Measurements from ENCODE around the gene LCK.
"Not testable (repeated sequence)": the region's sequence is repeated elsewhere in the genome, so short reads cannot be mapped to it uniquely, and the experiment has no call there.

The LCK gene

DNA sequence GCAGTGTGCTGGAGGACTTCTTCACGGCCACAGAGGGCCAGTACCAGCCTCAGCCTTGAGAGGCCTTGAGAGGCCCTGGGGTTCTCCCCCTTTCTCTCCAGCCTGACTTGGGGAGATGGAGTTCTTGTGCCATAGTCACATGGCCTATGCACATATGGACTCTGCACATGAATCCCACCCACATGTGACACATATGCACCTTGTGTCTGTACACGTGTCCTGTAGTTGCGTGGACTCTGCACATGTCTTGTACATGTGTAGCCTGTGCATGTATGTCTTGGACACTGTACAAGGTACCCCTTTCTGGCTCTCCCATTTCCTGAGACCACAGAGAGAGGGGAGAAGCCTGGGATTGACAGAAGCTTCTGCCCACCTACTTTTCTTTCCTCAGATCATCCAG, 34.6 kb downstream of the LCK start:
- Histone ChIP-seq H3K9ac (ENCODE audit: low read depth, low read length) (no peak overlapping the region), H3K4me1 (ENCODE audit: control insufficient read depth, insufficient read depth, low read length) (no peaks in the 10 kb centered on the region), H3K9me3 (replicated peaks; ENCODE audit: low read length) (no peaks in the 10 kb centered on the region), H3K4me3 (ENCODE audit: low read length) (no peak overlapping the region), H3K4me2 (ENCODE audit: low read length) (no peak overlapping the region), H3K36me3 (ENCODE audit: insufficient read depth, low read length) (no peaks in the 10 kb centered on the region), H3K27me3 (ENCODE audit: control insufficient read depth, insufficient read depth, low read length) (no peaks in the 10 kb centered on the region)

DNA sequence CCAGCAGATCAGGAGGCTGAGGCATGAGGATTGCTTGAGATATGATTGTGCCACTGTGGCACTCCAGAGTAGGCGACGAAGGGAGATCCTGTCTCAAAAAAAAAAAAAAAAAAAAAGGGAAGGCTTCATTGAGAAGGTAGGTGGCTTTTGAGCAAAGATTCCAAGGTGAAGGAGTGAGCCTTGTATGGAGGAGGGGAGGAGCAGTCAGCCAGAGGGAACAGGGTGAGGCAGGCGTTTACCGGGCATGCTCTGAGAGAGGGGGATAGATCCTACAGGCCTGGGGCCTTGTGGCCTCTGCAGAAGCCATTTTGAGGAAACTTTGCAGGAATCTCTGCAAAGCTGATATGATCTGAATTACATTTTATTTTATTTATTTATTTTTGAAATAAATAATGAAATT, 35.7 kb downstream of the LCK start:
- Histone ChIP-seq H3K4me3 (ENCODE audit: low read length) (no peak overlapping the region), H3K36me3 (ENCODE audit: insufficient read depth, low read length) (no peaks in the 10 kb centered on the region)

DNA sequence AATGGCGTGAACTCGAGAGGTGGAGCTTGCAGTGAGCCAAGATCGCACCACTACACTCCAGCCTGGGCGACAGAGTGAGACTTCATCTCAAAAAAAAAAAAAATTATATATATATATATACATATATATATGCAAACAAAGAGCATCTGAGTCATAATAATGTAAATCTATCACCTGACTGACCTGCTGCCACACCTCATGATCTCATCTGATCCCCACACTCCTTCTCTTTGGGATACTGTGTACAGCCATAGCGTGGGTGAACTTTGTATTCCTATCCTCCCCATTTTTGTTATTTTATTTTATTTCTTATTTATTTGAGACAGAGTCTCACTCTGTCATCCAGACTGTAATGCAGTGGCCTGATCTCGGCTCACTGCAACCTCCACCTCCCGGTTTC, 38.2 kb downstream of the LCK start:
- H3K36me3 ChIP-seq (ENCODE audit: insufficient read depth, low read length) = no peaks in the 10 kb centered on the region
- no peaks in the 10 kb centered on the region for H3K27me3 ChIP-seq (ENCODE audit: control insufficient read depth, insufficient read depth, low read length)
- H3K9me3 ChIP-seq (replicated peaks; ENCODE audit: low read length) = no peaks in the 10 kb centered on the region
- H3K4me3 ChIP-seq (ENCODE audit: low read length) = no peak overlapping the region
- no peak overlapping the region for H3K9ac ChIP-seq (ENCODE audit: low read depth, low read length)
- H3K4me1 ChIP-seq (ENCODE audit: control insufficient read depth, insufficient read depth, low read length) = peaks cover 8% of the 10 kb centered on the region
- no peak overlapping the region for H3K4me2 ChIP-seq (ENCODE audit: low read length)

More for the DNA sequence above, 35.7 kb downstream of the LCK start:
- H3K4me2 ChIP-seq (ENCODE audit: low read length) = no peak overlapping the region
- peaks cover 5% of the 10 kb centered on the region for H3K4me1 ChIP-seq (ENCODE audit: control insufficient read depth, insufficient read depth, low read length)
- H3K27me3 ChIP-seq (ENCODE audit: control insufficient read depth, insufficient read depth, low read length) = no peaks in the 10 kb centered on the region
- H3K9me3 ChIP-seq (replicated peaks; ENCODE audit: low read length) = no peaks in the 10 kb centered on the region
- no peak overlapping the region for H3K9ac ChIP-seq (ENCODE audit: low read depth, low read length)

DNA sequence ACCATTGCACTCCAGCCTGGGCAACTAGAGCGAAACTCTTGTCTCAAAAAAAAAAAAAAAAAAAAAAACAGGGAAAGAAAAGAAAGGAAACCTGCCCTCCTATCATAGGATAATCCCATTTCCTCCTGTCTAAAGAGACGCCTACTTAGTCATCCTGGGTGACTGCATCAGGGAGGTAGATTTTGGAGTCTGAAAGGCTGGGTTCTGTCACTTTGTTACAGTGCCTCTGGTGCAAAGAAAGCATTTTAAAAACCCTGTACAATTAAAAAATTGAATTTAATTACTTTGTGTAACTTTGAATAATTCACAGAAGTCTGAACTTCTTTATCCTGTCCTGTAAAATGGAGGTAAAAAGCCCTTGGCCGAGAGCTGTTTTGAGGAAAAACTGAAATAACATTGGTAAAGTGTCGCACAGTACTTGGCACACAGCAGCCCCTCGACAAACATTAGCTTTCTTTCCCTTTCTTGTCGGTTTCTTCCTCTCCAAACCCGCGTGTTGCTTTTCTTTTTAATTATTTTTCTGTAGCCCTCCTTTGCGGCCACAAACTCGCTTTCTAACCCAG, 40.2 kb downstream of the LCK start:
- H3K36me3 ChIP-seq (ENCODE audit: insufficient read depth, low read length) = no peaks in the 10 kb centered on the region
- no peaks in the 10 kb centered on the region for H3K27me3 ChIP-seq (ENCODE audit: control insufficient read depth, insufficient read depth, low read length)
- peak overlapping the region; percentile 83 for H3K9ac ChIP-seq (ENCODE audit: low read depth, low read length)
- H3K9me3 ChIP-seq (replicated peaks; ENCODE audit: low read length) = no peaks in the 10 kb centered on the region
- H3K4me1 ChIP-seq (ENCODE audit: control insufficient read depth, insufficient read depth, low read length) = peaks cover 8% of the 10 kb centered on the region
- peak overlapping the region; percentile 91 for H3K4me3 ChIP-seq (ENCODE audit: low read length)
- H3K4me2 ChIP-seq (ENCODE audit: low read length) = peak overlapping the region; percentile 92

DNA sequence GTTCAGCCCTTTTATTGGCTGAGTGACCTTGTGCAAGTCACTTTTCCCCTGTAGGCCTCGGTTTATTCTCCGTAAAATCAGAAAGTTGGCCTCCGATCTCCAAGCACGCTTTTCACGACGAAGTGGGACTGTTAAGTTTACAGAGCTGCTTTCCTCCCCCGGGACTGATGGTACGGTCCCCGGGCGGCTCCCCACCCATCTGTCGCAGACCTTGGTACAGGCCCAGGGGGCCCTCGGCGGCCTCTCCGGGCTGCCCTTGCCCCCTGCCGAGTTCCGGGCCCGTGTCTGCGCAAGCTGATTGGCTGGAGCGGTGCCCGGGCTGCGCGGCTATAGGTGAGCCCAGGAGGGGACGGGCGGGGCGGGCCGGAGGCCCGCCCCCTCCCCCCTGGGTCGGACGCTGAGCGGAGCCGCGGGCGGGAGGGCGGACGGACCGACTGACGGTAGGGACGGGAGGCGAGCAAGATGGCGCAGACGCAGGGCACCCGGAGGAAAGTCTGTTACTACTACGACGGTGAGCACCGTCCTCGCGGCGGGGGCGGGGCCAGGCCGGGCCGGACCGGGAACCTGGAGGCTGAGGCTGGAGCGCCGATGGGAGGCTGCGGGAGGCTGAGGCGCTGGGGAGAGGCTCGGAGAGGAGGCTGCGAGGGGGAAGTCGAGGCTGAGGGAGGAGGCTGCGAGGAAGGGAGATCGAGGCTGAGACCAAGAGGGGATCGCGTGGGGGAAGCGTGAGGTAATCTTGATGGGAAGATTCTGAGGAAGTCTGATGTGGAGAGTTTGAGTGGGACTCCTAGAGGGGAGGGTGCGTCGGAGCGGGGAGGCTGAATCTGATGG, 40.9 kb downstream of the LCK start, which contains the start of gene HDAC1:
TSS of gene HDAC1 (plus strand) at position 376 of the 831 bp plus-strand sequence. CDS start at position 463, 87 bp downstream.
- Histone ChIP-seq H3K4me1 (ENCODE audit: control insufficient read depth, insufficient read depth, low read length) (peaks cover 8% of the 10 kb centered on the region), H3K4me3 (ENCODE audit: low read length) (peak within 1 kb of the TSS; percentile 91), H3K9ac (ENCODE audit: low read depth, low read length) (peak within 1 kb of the TSS; percentile 83), H3K36me3 (ENCODE audit: insufficient read depth, low read length) (no peaks in the 10 kb centered on the region), H3K9me3 (replicated peaks; ENCODE audit: low read length) (no peaks in the 10 kb centered on the region), H3K4me2 (ENCODE audit: low read length) (peak within 1 kb of the TSS; percentile 92), H3K27me3 (ENCODE audit: control insufficient read depth, insufficient read depth, low read length) (no peaks in the 10 kb centered on the region)

DNA sequence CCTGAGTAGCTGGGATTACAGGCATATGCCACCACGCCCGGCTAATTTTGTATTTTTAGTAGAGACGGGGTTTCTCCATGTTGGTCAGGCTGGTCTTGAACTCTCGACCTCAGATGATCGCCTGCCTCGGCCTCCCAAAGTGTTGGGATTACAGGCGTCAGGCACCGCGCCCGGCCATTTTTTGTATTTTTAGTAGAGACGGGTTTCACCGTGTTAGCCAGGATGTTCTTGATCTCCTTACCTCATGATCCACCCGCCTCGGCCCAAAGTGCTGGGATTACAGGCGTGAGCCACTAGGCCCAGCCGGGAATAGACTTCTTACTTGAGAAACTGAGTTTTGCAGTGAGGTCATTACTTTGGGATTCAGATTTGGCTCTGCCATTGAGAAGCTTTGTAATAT, 47.1 kb downstream of the LCK start:
- H3K4me1 ChIP-seq (ENCODE audit: control insufficient read depth, insufficient read depth, low read length); H3K9ac ChIP-seq (ENCODE audit: low read depth, low read length); H3K4me2 ChIP-seq (ENCODE audit: low read length); H3K4me3 ChIP-seq (ENCODE audit: low read length); H3K36me3 ChIP-seq (ENCODE audit: insufficient read depth, low read length); H3K9me3 ChIP-seq (replicated peaks; ENCODE audit: low read length); H3K27me3 ChIP-seq (ENCODE audit: control insufficient read depth, insufficient read depth, low read length): not testable (repeated sequence)

DNA sequence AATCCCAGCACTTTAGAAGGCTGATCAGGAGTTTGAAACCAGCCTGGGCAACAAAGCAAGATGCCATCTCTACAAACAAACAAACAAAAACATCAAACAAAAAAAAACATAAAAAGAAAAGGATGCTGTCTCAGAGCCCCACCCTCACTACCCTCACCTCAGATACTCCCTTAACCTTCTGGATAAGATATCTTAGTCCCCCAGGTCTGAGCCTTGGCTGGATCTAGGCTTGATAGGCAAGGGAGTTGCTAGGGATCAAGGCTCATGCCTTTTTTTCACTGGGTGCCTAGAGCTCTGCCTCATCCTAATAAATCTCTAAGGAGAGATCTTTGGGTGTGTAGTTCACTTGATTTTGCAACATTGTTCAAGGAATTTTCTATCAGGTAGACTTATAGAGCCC, 48.3 kb downstream of the LCK start:
- H3K4me1 ChIP-seq (ENCODE audit: control insufficient read depth, insufficient read depth, low read length) = no peaks in the 10 kb centered on the region
- H3K27me3 ChIP-seq (ENCODE audit: control insufficient read depth, insufficient read depth, low read length) = no peaks in the 10 kb centered on the region
- no peaks in the 10 kb centered on the region for H3K9me3 ChIP-seq (replicated peaks; ENCODE audit: low read length)
- no peak overlapping the region for H3K4me2 ChIP-seq (ENCODE audit: low read length)
- no peak overlapping the region for H3K9ac ChIP-seq (ENCODE audit: low read depth, low read length)
- no peak overlapping the region for H3K4me3 ChIP-seq (ENCODE audit: low read length)
- peaks cover 14% of the 10 kb centered on the region for H3K36me3 ChIP-seq (ENCODE audit: insufficient read depth, low read length)

DNA sequence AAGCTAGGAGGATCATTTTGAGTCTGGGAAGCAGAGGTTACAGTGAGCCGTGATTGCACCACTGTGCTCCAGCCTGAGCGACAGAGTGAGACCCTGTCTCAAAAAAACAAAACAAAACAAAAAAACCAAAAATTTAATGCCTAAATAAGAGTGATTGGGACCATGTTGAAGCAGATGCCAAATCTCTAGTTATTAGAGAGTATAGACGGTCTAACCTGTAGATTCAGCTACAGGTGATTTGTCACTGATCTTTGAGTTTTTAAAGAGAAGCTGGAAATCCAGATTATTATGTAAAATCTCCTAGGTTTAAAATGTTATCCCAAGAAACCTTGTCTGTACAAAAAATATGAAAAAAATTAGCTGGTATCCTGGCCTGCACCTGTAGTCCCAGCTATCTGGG, 52.3 kb downstream of the LCK start:
- H3K4me2 ChIP-seq (ENCODE audit: low read length) = no peak overlapping the region
- no peaks in the 10 kb centered on the region for H3K27me3 ChIP-seq (ENCODE audit: control insufficient read depth, insufficient read depth, low read length)
- peaks cover 30% of the 10 kb centered on the region for H3K36me3 ChIP-seq (ENCODE audit: insufficient read depth, low read length)
- peaks cover 5% of the 10 kb centered on the region for H3K4me1 ChIP-seq (ENCODE audit: control insufficient read depth, insufficient read depth, low read length)
- H3K4me3 ChIP-seq (ENCODE audit: low read length) = no peak overlapping the region
- H3K9ac ChIP-seq (ENCODE audit: low read depth, low read length) = no peak overlapping the region
- no peaks in the 10 kb centered on the region for H3K9me3 ChIP-seq (replicated peaks; ENCODE audit: low read length)

DNA sequence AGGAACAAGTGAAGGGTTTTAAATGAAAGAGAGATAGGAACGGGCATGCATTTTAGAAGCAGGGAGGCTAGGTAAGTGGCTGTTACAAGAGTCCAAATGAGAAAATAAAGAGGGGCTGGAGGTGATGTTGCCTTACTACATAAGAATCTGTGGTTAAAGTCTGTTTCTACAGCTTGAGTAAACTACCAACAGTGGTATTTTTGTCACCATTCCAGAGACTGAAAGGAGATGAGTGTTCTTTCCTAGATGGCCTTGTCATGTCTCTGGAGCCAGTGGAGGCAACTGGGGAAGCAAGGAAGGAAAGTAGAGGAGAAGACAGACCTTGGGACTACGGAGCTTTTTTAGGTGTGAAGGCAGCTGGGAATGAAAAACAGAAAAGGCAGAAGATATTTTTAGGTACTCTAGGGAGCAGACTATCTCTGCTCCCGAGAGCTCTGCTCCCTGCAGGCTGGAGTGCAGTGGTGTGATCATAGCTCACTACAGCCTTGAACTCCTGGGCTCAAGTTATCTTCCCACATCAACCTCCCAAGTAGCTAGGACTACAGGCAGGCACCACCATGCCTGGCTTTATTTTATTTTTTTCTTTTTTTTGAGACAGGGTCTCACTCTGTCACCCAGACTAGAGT, 53.0 kb downstream of the LCK start:
- no peaks in the 10 kb centered on the region for H3K9me3 ChIP-seq (replicated peaks; ENCODE audit: low read length)
- H3K36me3 ChIP-seq (ENCODE audit: insufficient read depth, low read length) = peaks cover 30% of the 10 kb centered on the region
- peaks cover 5% of the 10 kb centered on the region for H3K4me1 ChIP-seq (ENCODE audit: control insufficient read depth, insufficient read depth, low read length)
- H3K9ac ChIP-seq (ENCODE audit: low read depth, low read length) = no peak overlapping the region
- H3K4me2 ChIP-seq (ENCODE audit: low read length) = no peak overlapping the region
- no peak overlapping the region for H3K4me3 ChIP-seq (ENCODE audit: low read length)
- H3K27me3 ChIP-seq (ENCODE audit: control insufficient read depth, insufficient read depth, low read length) = no peaks in the 10 kb centered on the region

DNA sequence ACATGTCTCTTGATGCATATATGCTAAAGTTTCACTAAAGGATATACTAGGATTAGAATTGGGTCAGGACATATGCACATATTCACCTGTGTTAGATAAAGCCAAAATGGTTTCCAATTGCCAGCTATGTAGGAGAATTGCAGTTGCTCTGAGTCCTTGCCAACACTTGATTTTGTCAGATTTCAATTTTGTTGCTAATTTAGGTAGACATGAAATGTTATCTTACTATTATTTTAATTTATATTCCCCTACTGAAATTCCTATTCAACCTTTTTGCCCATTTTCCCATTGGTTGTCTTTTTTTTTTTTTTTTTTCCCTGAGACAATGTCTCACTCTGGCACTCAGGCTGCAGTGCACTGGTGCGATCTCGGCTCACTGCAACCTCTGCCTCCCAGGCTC, 54.2 kb downstream of the LCK start:
- Histone ChIP-seq H3K9me3 (replicated peaks; ENCODE audit: low read length) (no peaks in the 10 kb centered on the region), H3K9ac (ENCODE audit: low read depth, low read length) (no peak overlapping the region), H3K4me2 (ENCODE audit: low read length) (no peak overlapping the region), H3K36me3 (ENCODE audit: insufficient read depth, low read length) (peaks cover 30% of the 10 kb centered on the region), H3K27me3 (ENCODE audit: control insufficient read depth, insufficient read depth, low read length) (no peaks in the 10 kb centered on the region), H3K4me3 (ENCODE audit: low read length) (no peak overlapping the region), H3K4me1 (ENCODE audit: control insufficient read depth, insufficient read depth, low read length) (peaks cover 5% of the 10 kb centered on the region)

DNA sequence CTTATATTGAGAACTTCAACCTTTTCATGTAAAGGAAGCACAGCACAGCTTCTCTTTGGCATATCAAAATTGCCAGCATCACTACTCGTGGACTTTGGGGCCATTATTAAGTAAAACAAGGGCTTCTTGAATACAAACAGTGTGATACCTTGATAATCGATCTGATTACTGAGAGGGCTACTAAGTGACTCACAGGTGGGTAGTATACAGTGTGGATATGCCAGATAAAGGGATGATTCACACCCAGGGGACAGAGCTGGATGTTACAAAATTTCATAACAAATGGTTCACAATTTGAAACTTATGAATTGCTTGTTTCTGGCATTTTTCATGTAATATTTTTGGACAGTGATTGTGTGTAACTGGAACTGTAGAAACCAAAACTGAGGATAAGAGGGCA, 56.3 kb downstream of the LCK start:
- H3K27me3 ChIP-seq (ENCODE audit: control insufficient read depth, insufficient read depth, low read length) = no peaks in the 10 kb centered on the region
- H3K9ac ChIP-seq (ENCODE audit: low read depth, low read length) = no peak overlapping the region
- H3K9me3 ChIP-seq (replicated peaks; ENCODE audit: low read length) = no peaks in the 10 kb centered on the region
- H3K4me3 ChIP-seq (ENCODE audit: low read length) = no peak overlapping the region
- peaks cover 30% of the 10 kb centered on the region for H3K36me3 ChIP-seq (ENCODE audit: insufficient read depth, low read length)
- peaks cover 5% of the 10 kb centered on the region for H3K4me1 ChIP-seq (ENCODE audit: control insufficient read depth, insufficient read depth, low read length)
- H3K4me2 ChIP-seq (ENCODE audit: low read length) = no peak overlapping the region
